Measurements from ENCODE around the gene PEMT. TPM values are rescaled to one million over a fixed set of nuclear protein-coding genes. Genes with fewer than 3 reads are reported as not detected.

The PEMT gene
- total RNA-seq, 2 donors from 2014 or later: 16.9 to 23.8 TPM

DNA sequence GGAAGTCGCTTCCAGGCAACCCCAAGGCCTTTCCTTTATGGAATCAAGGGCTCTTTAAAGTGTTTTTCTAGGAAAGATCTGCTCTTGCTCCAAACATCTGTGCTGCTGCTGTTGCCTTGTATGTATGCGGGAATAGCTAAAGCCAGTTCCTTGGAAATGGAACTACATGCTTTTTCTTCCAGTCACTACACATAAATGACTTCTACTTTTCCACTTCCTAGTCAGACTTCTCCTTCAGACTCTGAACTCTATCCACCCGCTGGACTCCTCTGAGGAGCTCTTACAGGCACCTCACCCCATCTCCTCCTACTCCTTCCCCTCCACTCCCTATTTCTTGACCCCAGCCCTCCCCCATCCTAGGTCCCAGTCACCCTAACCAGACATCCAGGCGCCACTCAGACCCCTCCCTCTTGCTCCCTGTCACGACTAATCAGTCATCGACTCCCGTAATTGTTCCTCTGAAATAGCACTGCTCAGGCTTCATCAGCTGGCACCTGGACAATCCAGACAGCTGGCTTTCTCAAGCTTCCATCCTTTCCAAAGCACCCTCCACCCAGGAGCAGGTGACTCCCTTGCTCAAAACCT, 15.0 kb upstream of the PEMT start:
- no peak for DNase-seq
- no peak overlapping the region for H3K4me3 ChIP-seq
- no peak overlapping the region for H3K9ac ChIP-seq (ENCODE audit: low read depth in 2 of 2, low read length in 2 of 2)
- no peak overlapping the region for H3K27ac ChIP-seq
- intact Hi-C loops (cut with DNase I): no loop called here
- no peaks in the 10 kb centered on the region for H3K9me3 ChIP-seq
- H3K36me3 ChIP-seq: no peaks in the 10 kb centered on the region
- TF ChIP-seq, protein P1, sequence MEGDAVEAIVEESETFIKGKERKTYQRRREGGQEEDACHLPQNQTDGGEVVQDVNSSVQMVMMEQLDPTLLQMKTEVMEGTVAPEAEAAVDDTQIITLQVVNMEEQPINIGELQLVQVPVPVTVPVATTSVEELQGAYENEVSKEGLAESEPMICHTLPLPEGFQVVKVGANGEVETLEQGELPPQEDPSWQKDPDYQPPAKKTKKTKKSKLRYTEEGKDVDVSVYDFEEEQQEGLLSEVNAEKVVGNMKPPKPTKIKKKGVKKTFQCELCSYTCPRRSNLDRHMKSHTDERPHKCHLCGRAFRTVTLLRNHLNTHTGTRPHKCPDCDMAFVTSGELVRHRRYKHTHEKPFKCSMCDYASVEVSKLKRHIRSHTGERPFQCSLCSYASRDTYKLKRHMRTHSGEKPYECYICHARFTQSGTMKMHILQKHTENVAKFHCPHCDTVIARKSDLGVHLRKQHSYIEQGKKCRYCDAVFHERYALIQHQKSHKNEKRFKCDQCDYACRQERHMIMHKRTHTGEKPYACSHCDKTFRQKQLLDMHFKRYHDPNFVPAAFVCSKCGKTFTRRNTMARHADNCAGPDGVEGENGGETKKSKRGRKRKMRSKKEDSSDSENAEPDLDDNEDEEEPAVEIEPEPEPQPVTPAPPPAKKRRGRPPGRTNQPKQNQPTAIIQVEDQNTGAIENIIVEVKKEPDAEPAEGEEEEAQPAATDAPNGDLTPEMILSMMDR (IDR thresholded peaks at IDR 0.05): no peak
- H3K27me3 ChIP-seq: no peaks in the 10 kb centered on the region
- no peaks in the 10 kb centered on the region for H3K4me1 ChIP-seq

DNA sequence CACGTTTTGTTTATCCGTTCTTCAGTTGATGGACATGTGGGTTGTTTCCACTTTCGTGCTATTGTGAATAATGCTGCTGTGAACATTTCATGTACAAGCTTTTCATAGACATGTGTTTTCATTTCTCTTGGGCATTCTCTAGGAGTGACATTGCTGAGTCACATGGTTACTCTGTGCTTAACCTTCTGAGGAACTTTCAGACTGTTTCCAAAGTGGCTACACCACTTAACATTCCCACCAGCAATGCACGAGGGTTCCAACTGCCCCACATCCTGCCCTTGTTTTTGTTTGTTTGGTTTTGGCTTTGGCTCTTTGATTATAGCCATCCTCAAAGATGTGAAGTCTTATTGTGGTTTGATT, 14.2 kb upstream of the PEMT start:
- H3K4me3 ChIP-seq: no peak overlapping the region
- no peak for DNase-seq
- H3K27ac ChIP-seq: no peak overlapping the region
- no peaks in the 10 kb centered on the region for H3K36me3 ChIP-seq
- no peaks in the 10 kb centered on the region for H3K4me1 ChIP-seq
- TF ChIP-seq, protein P1 (IDR thresholded peaks at IDR 0.05): no peak
- no peaks in the 10 kb centered on the region for H3K9me3 ChIP-seq
- no peak overlapping the region for H3K9ac ChIP-seq (ENCODE audit: low read depth in 2 of 2, low read length in 2 of 2)
- intact Hi-C loops (cut with DNase I): no loop called here
- H3K27me3 ChIP-seq: no peaks in the 10 kb centered on the region

DNA sequence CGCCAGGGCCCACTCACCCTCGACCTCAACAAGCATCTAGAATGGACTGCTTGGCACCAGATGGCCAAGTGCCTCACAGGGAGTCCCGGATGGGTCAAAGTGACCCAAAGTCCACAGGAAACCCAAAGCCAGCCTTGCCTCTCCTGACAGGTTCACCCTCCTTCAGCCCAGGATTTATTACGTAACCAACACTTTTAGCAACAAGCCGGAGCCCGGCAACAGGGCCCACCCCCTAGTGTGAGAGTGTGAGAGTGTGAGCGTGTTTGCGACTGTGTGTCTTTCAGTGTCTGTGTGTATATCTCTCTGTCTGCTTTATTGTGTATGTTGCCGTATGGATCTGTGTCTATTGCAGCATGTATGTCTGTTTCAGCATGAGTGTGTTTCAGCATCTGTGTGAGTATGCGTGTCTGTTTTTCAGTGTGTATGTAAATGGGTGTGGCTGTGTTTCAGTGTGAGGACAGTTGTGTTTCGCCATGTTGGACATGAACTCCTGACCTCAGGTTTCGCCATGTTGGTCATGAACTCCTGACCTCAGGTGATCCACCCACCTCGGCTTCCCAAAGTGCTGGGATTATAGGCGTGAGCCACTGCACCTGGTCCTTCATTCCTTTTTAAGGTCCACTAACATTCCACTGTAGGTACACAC, 13.7 kb upstream of the PEMT start:
- no peaks in the 10 kb centered on the region for H3K9me3 ChIP-seq
- no peak overlapping the region for H3K9ac ChIP-seq (ENCODE audit: low read depth in 2 of 2, low read length in 2 of 2)
- no peak overlapping the region for H3K4me3 ChIP-seq
- no peaks in the 10 kb centered on the region for H3K27me3 ChIP-seq
- H3K4me1 ChIP-seq: no peaks in the 10 kb centered on the region
- intact Hi-C loops (cut with DNase I): no loop called here
- no peaks in the 10 kb centered on the region for H3K36me3 ChIP-seq
- no peak for DNase-seq
- no peak overlapping the region for H3K27ac ChIP-seq
- TF ChIP-seq, protein P1 (IDR thresholded peaks at IDR 0.05): no peak

DNA sequence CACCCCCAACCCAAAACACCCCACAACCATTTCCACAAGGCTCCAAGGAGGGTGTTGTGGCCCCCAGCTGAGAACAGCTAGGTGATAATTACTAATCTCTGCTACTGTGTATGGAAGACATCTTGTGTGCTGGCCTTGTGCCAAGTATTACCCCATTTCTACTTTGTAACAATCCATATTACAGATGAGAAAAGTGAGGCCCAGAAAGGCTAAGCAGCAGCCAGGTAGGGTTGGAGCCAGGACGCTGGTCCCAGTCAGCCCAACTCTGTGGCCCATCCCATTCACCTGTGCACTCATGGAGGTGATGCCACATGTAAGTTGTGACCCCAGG, 12.4 kb upstream of the PEMT start:
- H3K9ac ChIP-seq (ENCODE audit: low read depth in 2 of 2, low read length in 2 of 2): no peak overlapping the region
- intact Hi-C loops (cut with DNase I): no loop called here
- H3K36me3 ChIP-seq: no peaks in the 10 kb centered on the region
- DNase-seq: no peak
- H3K27ac ChIP-seq: no peak overlapping the region
- H3K27me3 ChIP-seq: no peaks in the 10 kb centered on the region
- no peaks in the 10 kb centered on the region for H3K4me1 ChIP-seq
- TF ChIP-seq, protein P1 (IDR thresholded peaks at IDR 0.05): no peak
- H3K9me3 ChIP-seq: no peaks in the 10 kb centered on the region
- H3K4me3 ChIP-seq: no peak overlapping the region

DNA sequence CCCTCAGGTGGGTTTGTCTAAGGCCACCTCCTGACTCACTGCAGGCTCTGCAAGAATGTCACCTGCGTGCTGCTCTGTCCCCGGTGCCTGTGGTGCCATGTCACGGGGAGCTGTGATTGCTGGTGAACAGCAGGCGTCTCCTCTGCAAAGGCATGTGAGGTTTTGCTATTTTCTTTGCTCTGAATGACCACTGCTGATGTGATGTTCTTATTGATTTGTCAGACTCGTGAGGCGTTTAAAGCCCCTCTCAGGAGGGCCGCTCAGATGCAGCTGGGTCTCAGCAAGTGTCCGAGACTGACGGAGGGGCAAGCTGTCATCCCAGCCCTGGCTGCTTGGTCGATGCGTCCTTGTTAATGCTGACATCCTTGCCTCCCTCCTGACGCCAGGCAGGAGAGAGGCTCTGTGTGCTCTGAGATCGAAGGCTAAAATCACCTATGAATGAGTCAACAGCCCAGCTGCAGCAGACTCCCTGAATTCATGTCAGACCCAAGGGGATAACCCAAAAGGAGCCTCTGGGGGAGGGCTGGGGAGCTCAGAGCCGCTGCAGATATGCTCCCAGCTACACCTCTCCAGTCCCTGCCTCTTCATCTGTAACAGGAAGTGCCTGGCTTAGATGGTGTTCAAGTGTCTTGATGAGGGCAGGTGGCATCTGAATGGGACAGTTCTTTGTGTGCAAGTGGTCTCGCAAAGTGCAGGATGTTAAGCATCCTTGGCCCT, 11.8 kb upstream of the PEMT start:
- Histone ChIP-seq H3K27me3 (no peaks in the 10 kb centered on the region), H3K9ac (ENCODE audit: low read depth in 2 of 2, low read length in 2 of 2) (no peak overlapping the region), H3K9me3 (no peaks in the 10 kb centered on the region), H3K36me3 (no peaks in the 10 kb centered on the region), H3K27ac (no peak overlapping the region), H3K4me3 (no peak overlapping the region), H3K4me1 (no peaks in the 10 kb centered on the region)
- intact Hi-C loops (cut with DNase I): no loop called here
- TF ChIP-seq, protein P1 (IDR thresholded peaks at IDR 0.05): no peak
- no peak for DNase-seq
